ENCODE results near the gene CDPF1. TPM values are rescaled to one million over a fixed set of nuclear protein-coding genes. Genes with fewer than 3 reads are reported as not detected.

CDPF1 gene, protein sequence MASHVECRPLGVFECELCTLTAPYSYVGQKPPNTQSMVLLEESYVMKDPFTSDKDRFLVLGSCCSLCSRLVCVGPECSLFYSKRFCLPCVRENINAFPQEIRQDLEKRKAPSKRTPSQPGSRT
- 1 to 10 TPM; 6.8 to 8.2 TPM for total RNA-seq

DNA sequence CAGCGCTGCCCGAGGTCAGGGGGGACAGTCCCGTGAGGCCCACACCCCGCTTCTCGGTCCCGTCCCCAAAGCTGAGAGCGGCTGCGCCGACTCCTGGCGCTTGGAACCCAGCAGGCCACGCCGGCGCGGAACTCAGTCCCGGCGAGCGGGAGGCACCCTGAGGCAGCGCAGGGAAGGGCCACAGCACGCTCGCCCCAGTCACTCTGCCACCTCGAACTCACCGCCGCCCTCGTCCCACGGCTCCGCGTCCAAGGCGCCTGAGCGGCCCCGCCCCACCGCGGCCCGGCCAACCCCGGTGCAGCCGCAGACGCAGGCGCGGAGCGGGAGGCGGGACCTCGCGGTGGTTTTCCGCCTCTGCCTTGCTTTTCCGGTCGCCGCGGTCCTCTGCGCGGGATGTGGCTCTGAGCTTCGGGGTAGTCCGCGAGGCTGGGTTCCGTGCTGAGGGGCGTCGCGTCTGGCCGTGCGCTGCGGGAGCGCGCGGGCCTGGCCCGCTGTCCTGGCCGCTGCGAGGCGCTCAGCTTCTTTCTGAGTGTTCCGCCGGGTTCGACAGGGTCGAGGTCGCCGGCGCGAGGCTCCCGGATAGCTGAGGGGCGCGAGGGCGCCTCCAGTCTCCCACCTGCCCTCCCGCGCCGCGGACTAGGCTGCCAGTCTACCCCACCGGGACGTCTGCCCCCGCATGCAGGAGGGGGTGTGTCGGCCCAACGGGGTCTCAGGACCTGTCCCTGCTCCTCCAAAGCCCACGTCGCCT is at the start of gene CDPF1:
Gene CDPF1, minus strand, starts transcription at position 259 of the 748 bp plus-strand sequence. CDS start 2,009 bp downstream, outside the sequence.
- DNase-seq: peak; percentile 93
- ChIA-PET POLR2A (interaction anchor here (0.7 to 1.5 kb wide), 3 partner anchors 38 to 99 kb away, joined by 3 to 6 read pairs (median 4); partner anchors contain the start of genes GTSE1 and PPARA), CTCF (interaction anchor here (0.6 to 3.4 kb wide), 4 partner anchors 52 to 244 kb away, joined by 3 to 13 read pairs (median 3); partner anchors contain the start of gene PPARA)
- peak within 1 kb of the TSS; percentile 44 for H3K27ac Mint-ChIP-seq
- intact Hi-C loops (cut with micrococcal nuclease): loop anchor here (2.0 kb wide), 3 partner anchors 29 to 101 kb away; no protein-coding TSS in a partner anchor
- H3K27me3 Mint-ChIP-seq: no peaks in the 10 kb centered on the region
- H3K4me1 Mint-ChIP-seq (ENCODE audit: low read depth): peaks cover 34% of the 10 kb centered on the region
- peak within 1 kb of the TSS; percentile 68 for H3K4me3 Mint-ChIP-seq
- no peaks in the 10 kb centered on the region for H3K36me3 Mint-ChIP-seq
- H3K9me3 Mint-ChIP-seq: no peaks in the 10 kb centered on the region

DNA sequence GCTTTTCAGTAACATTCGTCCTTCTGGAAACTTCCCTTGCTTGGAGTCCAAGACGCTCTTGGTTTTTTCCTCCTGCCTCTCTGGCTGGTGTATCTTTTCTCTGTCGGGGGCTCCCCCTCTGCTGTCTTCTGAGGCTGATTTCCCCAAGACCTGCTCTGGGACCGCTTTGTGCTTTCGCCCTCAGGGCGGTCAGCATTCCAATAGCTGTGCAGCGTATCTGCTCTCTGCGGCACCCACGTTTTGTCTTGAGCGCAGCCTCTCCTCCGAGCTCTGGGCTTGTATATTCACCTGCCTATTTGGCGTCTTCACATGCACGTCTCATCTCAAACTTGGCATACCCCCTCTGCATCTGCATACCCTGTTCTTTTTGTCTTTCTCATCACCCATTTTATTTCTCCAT is 49.0 kb upstream of the CDPF1 start:
- H3K9me3 Mint-ChIP-seq: no peaks in the 10 kb centered on the region
- POLR2A ChIA-PET: no interaction called here
- peaks cover 33% of the 10 kb centered on the region for H3K36me3 Mint-ChIP-seq
- CTCF ChIA-PET: interaction anchor here (1.0 to 1.3 kb wide), 2 partner anchors 177 to 182 kb away, joined by 5 read pairs; no protein-coding TSS in a partner anchor
- intact Hi-C loops (cut with micrococcal nuclease): loop anchor here (5.0 to 10.0 kb wide), 2 partner anchors 152 to 264 kb away; no protein-coding TSS in a partner anchor
- no peak overlapping the region for H3K27ac Mint-ChIP-seq
- no peak for DNase-seq
- H3K4me1 Mint-ChIP-seq (ENCODE audit: low read depth): peaks cover 29% of the 10 kb centered on the region
- H3K27me3 Mint-ChIP-seq: no peaks in the 10 kb centered on the region
- peak overlapping the region; percentile 16 for H3K4me3 Mint-ChIP-seq

DNA sequence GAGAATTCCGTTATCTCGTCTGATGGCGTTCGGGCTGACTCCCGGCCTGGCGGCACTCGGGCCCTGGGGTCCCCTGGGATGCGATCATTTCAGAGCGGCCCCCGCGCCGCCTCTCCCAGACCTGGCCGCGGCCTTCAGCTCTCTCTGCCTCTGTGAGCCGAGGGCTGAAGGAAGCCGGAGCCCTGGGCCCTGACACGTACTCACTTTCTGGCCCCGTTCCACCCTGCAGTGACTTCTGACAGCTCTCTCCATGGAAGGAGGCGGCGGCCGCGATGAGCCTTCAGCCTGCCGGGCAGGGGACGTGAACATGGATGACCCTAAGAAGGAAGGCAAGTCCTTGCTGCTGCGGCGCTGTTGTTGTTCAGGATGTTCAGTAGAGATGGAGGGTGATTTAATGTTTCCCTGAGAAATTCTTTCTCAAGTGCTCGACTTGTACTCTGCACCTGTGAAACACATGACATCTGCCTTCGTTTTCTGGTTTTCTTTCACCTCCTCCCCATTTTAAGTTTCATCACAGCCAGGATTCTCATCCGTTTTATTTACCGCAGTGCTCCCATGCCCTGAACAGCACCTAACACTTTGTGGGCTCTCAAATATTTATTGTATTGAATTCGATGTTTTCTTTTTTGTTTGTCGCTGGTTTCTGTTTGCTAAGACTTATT is 47.2 kb upstream of the CDPF1 start:
- Mint-ChIP-seq H3K36me3 (peaks cover 36% of the 10 kb centered on the region), H3K27me3 (no peaks in the 10 kb centered on the region), H3K4me3 (peak overlapping the region; percentile 77), H3K9me3 (no peaks in the 10 kb centered on the region), H3K27ac (peak overlapping the region; percentile 4), H3K4me1 (ENCODE audit: low read depth) (peaks cover 29% of the 10 kb centered on the region)
- CTCF ChIA-PET: interaction anchor here (1.7 to 1.9 kb wide), 2 partner anchors 18 to 291 kb away, joined by 5 read pairs; no protein-coding TSS in a partner anchor
- peak; percentile 49 for DNase-seq
- POLR2A ChIA-PET: interaction anchor here (1.3 kb wide), 1 partner anchor 30 kb away, joined by 6 read pairs; the partner anchor contains the start of gene TTC38
- intact Hi-C loops (cut with micrococcal nuclease): loop anchor here (2.0 to 10.0 kb wide), 3 partner anchors 38 to 262 kb away; partner anchors contain the start of gene TRMU

DNA sequence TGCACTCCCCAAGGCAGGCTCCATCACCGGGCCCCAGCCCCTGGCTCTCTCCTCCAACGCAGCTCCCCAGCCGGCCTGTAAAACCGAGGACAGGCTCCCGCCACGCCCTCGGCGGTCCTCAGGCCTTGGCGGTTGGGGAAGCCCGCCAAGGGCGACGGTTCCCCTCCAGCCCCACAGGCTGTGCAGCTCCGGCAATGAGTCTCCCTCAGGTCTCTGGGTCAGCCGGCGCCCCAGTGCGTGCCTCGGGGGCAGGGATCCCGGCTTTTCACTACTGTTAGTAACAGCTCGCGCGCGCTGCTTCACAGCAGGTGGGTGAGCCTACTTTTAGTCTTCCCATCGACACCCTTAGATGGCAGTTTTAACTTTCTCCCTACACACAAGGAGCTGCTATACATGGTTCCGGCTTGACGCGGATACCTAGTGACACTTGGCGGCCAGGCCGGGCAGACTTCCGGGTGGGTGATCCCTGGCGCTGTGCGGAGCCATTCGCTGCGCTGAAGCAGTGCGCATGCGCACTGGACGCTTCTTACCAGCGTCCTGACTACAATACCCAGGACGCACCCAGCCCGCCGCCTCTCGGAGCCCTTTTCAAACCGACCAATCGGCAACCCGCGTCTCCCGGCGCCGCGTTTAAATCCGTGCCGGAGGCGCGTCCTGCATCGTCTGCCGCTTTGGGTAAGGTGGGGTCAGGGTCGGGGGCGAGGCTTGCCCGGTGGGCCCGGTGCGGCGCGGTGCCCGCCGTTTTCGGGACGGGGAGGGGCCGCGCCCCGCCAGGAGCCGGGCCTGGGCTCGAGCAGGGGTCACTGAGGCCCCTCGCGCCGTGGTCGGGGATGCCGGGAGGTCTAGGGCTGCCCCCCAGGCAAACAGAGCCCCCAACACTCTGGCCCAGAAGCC is 46.4 kb upstream of the CDPF1 start, which contains the start of gene GTSE1:
Gene GTSE1, plus strand, starts transcription at position 614 of the 894 bp plus-strand sequence. CDS start 531 bp downstream, outside the sequence.
- intact Hi-C loops (cut with micrococcal nuclease): loop anchor here (1.0 to 10.0 kb wide), 5 partner anchors 38 to 262 kb away; partner anchors contain the start of gene TRMU
- H3K27ac Mint-ChIP-seq: peak within 1 kb of the TSS; percentile 90
- DNase-seq: peak; percentile 99
- peaks cover 39% of the 10 kb centered on the region for H3K36me3 Mint-ChIP-seq
- POLR2A ChIA-PET: interaction anchor here (1.3 to 1.7 kb wide), 3 partner anchors 29 to 145 kb away, joined by 4 to 6 read pairs (median 6); partner anchors contain the start of genes CDPF1 and TTC38
- H3K4me1 Mint-ChIP-seq (ENCODE audit: low read depth): peaks cover 29% of the 10 kb centered on the region
- peak within 1 kb of the TSS; percentile 77 for H3K4me3 Mint-ChIP-seq
- no peaks in the 10 kb centered on the region for H3K9me3 Mint-ChIP-seq
- CTCF ChIA-PET: interaction anchor here (1.0 to 1.9 kb wide), 8 partner anchors 19 to 290 kb away, joined by 3 to 19 read pairs (median 6); partner anchors contain the start of gene TTC38
- no peaks in the 10 kb centered on the region for H3K27me3 Mint-ChIP-seq

DNA sequence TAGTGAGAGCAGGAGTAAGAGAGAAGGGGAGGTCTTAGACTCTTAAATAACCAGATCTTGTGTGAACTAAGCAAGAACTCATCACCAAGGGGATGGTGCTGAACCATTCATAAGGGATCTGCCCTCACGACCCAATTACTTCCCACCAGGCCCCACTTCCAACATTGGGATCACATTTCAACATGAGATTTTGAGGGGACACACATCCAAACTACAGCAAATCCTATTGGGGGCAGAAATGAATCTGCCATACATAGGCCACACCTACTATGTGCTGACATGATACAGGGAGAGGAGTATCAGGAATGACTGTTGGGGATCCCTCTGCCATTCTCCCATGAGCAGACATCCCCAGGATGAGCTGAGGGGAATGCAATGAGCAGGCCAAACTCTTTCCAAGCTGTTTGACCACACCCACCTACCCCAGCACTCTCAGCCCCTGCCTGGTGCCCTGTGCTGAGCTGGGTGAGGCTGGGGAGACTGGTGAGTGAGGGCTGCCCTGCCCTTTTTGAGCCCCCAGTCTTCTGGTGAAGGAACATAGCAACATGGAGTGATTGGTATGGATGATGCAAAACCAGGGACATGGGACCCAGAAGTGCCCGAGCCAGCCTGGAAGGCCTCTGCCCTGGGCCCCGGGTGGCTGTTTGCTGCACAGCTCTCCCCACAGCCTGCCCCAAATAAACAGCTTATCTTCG is 45.3 kb upstream of the CDPF1 start:
- H3K36me3 Mint-ChIP-seq: peaks cover 30% of the 10 kb centered on the region
- peaks cover 29% of the 10 kb centered on the region for H3K4me1 Mint-ChIP-seq (ENCODE audit: low read depth)
- CTCF ChIA-PET: interaction anchor here (1.0 to 1.9 kb wide), 7 partner anchors 20 to 289 kb away, joined by 4 to 19 read pairs (median 6); partner anchors contain the start of gene TTC38
- H3K27ac Mint-ChIP-seq: peak overlapping the region; percentile 90
- no peaks in the 10 kb centered on the region for H3K27me3 Mint-ChIP-seq
- peak overlapping the region; percentile 77 for H3K4me3 Mint-ChIP-seq
- POLR2A ChIA-PET: interaction anchor here (1.3 to 1.7 kb wide), 2 partner anchors 45 to 144 kb away, joined by 4 to 6 read pairs; partner anchors contain the start of gene CDPF1
- no peak for DNase-seq
- H3K9me3 Mint-ChIP-seq: no peaks in the 10 kb centered on the region
- intact Hi-C loops (cut with micrococcal nuclease): loop anchor here (5.0 to 10.0 kb wide), 2 partner anchors 148 to 261 kb away; no protein-coding TSS in a partner anchor

DNA sequence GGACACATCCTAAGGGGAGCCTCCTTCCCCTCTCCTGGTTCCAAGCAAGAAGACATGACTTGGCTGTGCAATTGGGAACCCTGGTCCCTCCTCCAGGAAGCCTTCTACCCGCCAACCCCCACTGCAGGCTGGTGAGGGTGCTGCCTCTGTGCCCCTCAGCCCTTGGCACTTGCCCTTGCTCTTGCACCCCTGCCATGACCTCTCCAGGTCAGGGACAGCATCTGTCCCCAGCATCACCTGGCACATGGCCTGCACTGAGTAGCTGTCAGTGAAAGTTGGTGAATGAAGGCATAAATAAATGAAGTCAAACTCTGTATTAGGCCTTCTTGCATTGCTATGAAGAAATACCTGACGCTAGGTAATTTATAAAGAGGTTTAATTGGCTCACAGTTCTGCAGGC is 44.7 kb upstream of the CDPF1 start:
- DNase-seq: no peak
- Mint-ChIP-seq H3K36me3 (peaks cover 26% of the 10 kb centered on the region), H3K27ac (peak overlapping the region; percentile 65), H3K9me3 (no peaks in the 10 kb centered on the region), H3K27me3 (no peaks in the 10 kb centered on the region), H3K4me3 (peak overlapping the region; percentile 77), H3K4me1 (ENCODE audit: low read depth) (peaks cover 29% of the 10 kb centered on the region)
- ChIA-PET CTCF (interaction anchor here (1.9 kb wide), 1 partner anchor 27 kb away, joined by 7 read pairs; the partner anchor contains the start of gene TTC38), POLR2A (no interaction called here)
- intact Hi-C loops (cut with micrococcal nuclease): loop anchor here (5.0 to 10.0 kb wide), 2 partner anchors 147 to 260 kb away; no protein-coding TSS in a partner anchor

DNA sequence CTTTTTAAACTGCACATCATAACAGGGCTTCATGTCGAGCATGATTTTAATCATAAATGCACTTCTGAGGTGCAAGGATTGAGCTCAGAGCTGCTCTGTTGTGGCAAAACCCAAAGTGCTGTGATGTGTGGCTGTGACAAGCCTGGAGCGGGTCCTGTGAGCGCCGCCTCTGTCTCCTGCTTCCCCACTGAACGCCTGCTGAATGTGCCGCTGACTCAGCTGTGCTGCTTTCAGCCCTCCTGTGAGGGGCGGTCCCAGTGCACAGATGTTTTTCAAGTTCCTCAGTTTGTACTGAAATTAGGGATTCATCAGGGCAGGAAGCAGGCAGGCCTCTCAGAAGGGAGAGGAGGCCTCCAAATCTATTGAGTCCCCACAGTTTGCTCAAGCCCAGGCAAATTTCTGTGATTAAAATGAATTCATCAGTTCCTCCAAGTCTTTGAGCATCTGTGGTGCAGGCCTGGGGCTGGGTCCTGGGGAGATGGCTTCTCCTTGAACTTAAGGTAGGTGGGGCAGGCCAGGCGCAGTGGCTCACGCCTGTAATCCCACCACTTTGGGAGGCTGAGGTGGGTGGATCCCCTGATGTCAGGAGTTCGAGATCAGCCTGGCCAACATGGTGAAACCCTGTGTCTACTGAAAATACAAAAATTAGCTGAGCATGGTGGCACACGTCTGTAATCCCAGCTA is 43.6 kb upstream of the CDPF1 start:
- Mint-ChIP-seq H3K9me3 (no peaks in the 10 kb centered on the region), H3K27me3 (no peaks in the 10 kb centered on the region), H3K4me3 (no peak overlapping the region), H3K27ac (no peak overlapping the region), H3K4me1 (ENCODE audit: low read depth) (peaks cover 23% of the 10 kb centered on the region), H3K36me3 (peaks cover 17% of the 10 kb centered on the region)
- intact Hi-C loops (cut with micrococcal nuclease): loop anchor here (10.0 kb wide), 1 partner anchor 259 kb away; no protein-coding TSS in a partner anchor
- POLR2A ChIA-PET: no interaction called here
- CTCF ChIA-PET: no interaction called here
- peak; percentile 24 for DNase-seq

DNA sequence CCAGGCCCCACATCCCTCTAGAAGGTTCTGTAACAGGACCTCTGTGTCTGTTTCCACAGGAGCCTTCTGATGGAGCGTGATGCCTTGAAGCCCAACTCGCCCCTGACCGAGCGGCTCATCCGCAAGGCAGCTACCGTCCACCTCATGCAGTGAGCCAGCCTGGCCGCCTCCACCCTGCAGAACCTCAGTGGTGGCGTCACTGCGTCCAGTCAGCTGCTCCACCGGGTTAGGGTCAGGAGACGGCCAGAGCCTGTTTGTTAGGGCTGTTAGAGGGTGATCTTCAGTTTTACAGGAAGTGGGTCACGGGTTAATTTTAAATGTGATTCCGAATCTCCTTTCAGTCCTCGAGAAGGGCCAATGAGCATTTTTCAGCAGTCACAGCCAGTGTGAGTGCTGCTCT is 42.6 kb upstream of the CDPF1 start:
- ChIA-PET CTCF (no interaction called here), POLR2A (no interaction called here)
- intact Hi-C loops (cut with micrococcal nuclease): loop anchor here (10.0 kb wide), 1 partner anchor 258 kb away; no protein-coding TSS in a partner anchor
- H3K27ac Mint-ChIP-seq: no peak overlapping the region
- no peaks in the 10 kb centered on the region for H3K9me3 Mint-ChIP-seq
- no peak for DNase-seq
- H3K4me3 Mint-ChIP-seq: no peak overlapping the region
- peaks cover 14% of the 10 kb centered on the region for H3K36me3 Mint-ChIP-seq
- no peaks in the 10 kb centered on the region for H3K27me3 Mint-ChIP-seq
- H3K4me1 Mint-ChIP-seq (ENCODE audit: low read depth): peaks cover 25% of the 10 kb centered on the region

DNA sequence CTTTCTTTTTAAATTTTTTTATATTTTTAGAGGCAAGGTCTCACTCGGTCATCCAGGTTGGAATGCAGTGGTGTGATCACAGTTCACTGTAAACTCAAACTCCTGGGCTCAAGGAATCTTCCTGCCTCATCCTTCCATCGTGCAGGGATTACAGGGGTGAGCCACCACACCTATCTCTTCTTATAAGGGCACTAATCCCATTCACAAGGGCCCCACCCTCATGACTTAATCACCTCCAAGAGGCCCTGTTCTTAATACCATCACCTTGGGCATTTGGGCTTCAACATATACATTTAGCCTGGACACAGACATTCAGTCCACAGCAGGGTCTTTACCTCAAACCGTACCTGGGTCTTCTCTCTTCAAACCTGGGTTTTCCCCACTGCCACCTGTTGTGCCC is 42.1 kb upstream of the CDPF1 start:
- no peak for DNase-seq
- no peaks in the 10 kb centered on the region for H3K27me3 Mint-ChIP-seq
- H3K36me3 Mint-ChIP-seq: peaks cover 9% of the 10 kb centered on the region
- no peak overlapping the region for H3K4me3 Mint-ChIP-seq
- H3K4me1 Mint-ChIP-seq (ENCODE audit: low read depth): peaks cover 23% of the 10 kb centered on the region
- POLR2A ChIA-PET: no interaction called here
- H3K9me3 Mint-ChIP-seq: no peaks in the 10 kb centered on the region
- intact Hi-C loops (cut with micrococcal nuclease): loop anchor here (10.0 kb wide), 1 partner anchor 257 kb away; no protein-coding TSS in a partner anchor
- H3K27ac Mint-ChIP-seq: no peak overlapping the region
- CTCF ChIA-PET: no interaction called here
